H9 (cell line): ENCODE results near the gene CPNE2. TPM values are rescaled to one million over a fixed set of nuclear protein-coding genes. Genes with fewer than 3 reads are reported as not detected.

Experiments used
- DNase-seq: peaks from one replicate; pipeline ENCODE4 v3.0.0-alpha.2; 2017
- H2AFZ ChIP-seq: one replicate; pipeline ENCODE4 v1.6.1; 2013; ENCODE audit warnings: mild to moderate bottlenecking, low read length, control low read depth, moderate library complexity
- H2AK5ac ChIP-seq: 2 replicates; pipeline ENCODE4 v1.6.1; 2013; ENCODE audit warnings: low read length, control low read depth, mixed read lengths; ENCODE audit not compliant: insufficient read length
- H2BK120ac ChIP-seq: one replicate; pipeline ENCODE4 v1.6.1; 2013; ENCODE audit warnings: low read depth, mild to moderate bottlenecking, low read length, control low read depth, inconsistent platforms; ENCODE audit not compliant: poor library complexity, severe bottlenecking
- H2BK12ac ChIP-seq: 2 replicates; pipeline ENCODE4 v1.6.1; 2013; ENCODE audit warnings: low read length, control low read depth, mixed read lengths, low read depth; ENCODE audit not compliant: insufficient read length
- H2BK15ac ChIP-seq: 2 replicates; pipeline ENCODE4 v1.6.1; 2013; ENCODE audit warnings: low read depth, low read length, control low read depth
- H2BK20ac ChIP-seq: one replicate; pipeline ENCODE4 v1.6.1; 2013; ENCODE audit warnings: low read depth, mild to moderate bottlenecking, low read length, control low read depth, inconsistent platforms; ENCODE audit not compliant: poor library complexity, severe bottlenecking
- H2BK5ac ChIP-seq: 2 replicates; pipeline ENCODE4 v1.6.1; 2013; ENCODE audit warnings: low read length, control low read depth, mixed read lengths; ENCODE audit not compliant: insufficient read length
- H3K14ac ChIP-seq: 2 replicates; pipeline ENCODE4 v1.6.1; 2013; ENCODE audit warnings: low read length, control low read depth; ENCODE audit not compliant: insufficient read depth
- H3K18ac ChIP-seq: 2 replicates; pipeline ENCODE4 v1.6.1; 2013; ENCODE audit warnings: low read depth, mild to moderate bottlenecking, mixed read lengths, low read length, control low read depth; ENCODE audit not compliant: insufficient read length
- H3K23ac ChIP-seq: 2 replicates; pipeline ENCODE4 v1.6.1; 2013; ENCODE audit warnings: low read length, control low read depth, mixed read lengths, low read depth; ENCODE audit not compliant: insufficient read length
- H3K23me2 ChIP-seq: 2 replicates; pipeline ENCODE4 v1.6.1; 2013; ENCODE audit warnings: low read depth, mild to moderate bottlenecking, mixed read lengths, low read length, control low read depth; ENCODE audit not compliant: insufficient read length, poor library complexity, severe bottlenecking
- H3K27ac ChIP-seq: 2 replicates; pipeline ENCODE4 v1.5.1; 2013; ENCODE audit warnings: low read length, control low read depth, mixed read lengths, low read depth; ENCODE audit not compliant: insufficient read length
- H3K27me3 ChIP-seq: 2 replicates; pipeline ENCODE4 v1.6.1; 2013; ENCODE audit warnings: low read length, control low read depth, inconsistent platforms; ENCODE audit not compliant: insufficient read depth
- H3K4ac ChIP-seq: 2 replicates; pipeline ENCODE4 v1.6.1; 2013; ENCODE audit warnings: low read depth, mild to moderate bottlenecking, control low read depth, inconsistent platforms, low read length, moderate library complexity
- H3K4me1 ChIP-seq: 2 replicates; pipeline ENCODE4 v1.6.1; 2013; ENCODE audit warnings: low read length, control low read depth, inconsistent platforms; ENCODE audit not compliant: insufficient read depth
- H3K4me2 ChIP-seq: 2 replicates; pipeline ENCODE4 v1.6.1; 2013; ENCODE audit warnings: low read length, control low read depth, mixed read lengths; ENCODE audit not compliant: insufficient read length, insufficient read depth
- H3K56ac ChIP-seq: 2 replicates; pipeline ENCODE4 v1.6.1; 2013; ENCODE audit warnings: low read depth, mild to moderate bottlenecking, mixed read lengths, low read length, control low read depth; ENCODE audit not compliant: insufficient read length
- H3K79me1 ChIP-seq: 2 replicates; pipeline ENCODE4 v1.6.1; 2013; ENCODE audit warnings: low read depth, mild to moderate bottlenecking, moderate library complexity, low read length, control low read depth, inconsistent platforms; ENCODE audit not compliant: insufficient read depth, poor library complexity, severe bottlenecking
- H3K79me2 ChIP-seq: 2 replicates; pipeline ENCODE4 v1.6.1; 2013; ENCODE audit warnings: low read length, control low read depth, inconsistent platforms; ENCODE audit not compliant: insufficient read depth
- H3K9ac ChIP-seq: 2 replicates; pipeline ENCODE4 v1.6.1; 2013; ENCODE audit warnings: low read length, control low read depth, mixed read lengths; ENCODE audit not compliant: insufficient read length; ENCODE audit errors: extremely low read depth
- H3K9me3 ChIP-seq: one replicate; pipeline ENCODE4 v1.6.1; 2013; ENCODE audit warnings: low read depth, low read length, inconsistent platforms; ENCODE audit not compliant: control insufficient read depth
- H3T11ph ChIP-seq: one replicate; pipeline ENCODE4 v1.6.1; 2013; ENCODE audit warnings: mild to moderate bottlenecking, low read length, control low read depth, inconsistent platforms
- H4K20me1 ChIP-seq: one replicate; pipeline ENCODE4 v1.6.1; 2013; ENCODE audit not compliant: control insufficient read depth, insufficient read length, insufficient read depth
- H4K5ac ChIP-seq: 2 replicates; pipeline ENCODE4 v1.6.1; 2013; ENCODE audit warnings: low read depth, mild to moderate bottlenecking, mixed read lengths, low read length, control low read depth; ENCODE audit not compliant: insufficient read length
- H4K8ac ChIP-seq: replicated peaks from 2 replicates; pipeline ENCODE4 v1.6.1; 2013; ENCODE audit warnings: low read length, control low read depth, mixed read lengths, low read depth; ENCODE audit not compliant: insufficient read length
- H4K91ac ChIP-seq: 2 replicates; pipeline ENCODE4 v1.6.1; 2013; ENCODE audit warnings: low read depth, mild to moderate bottlenecking, moderate library complexity, mixed read lengths, low read length, control low read depth; ENCODE audit not compliant: insufficient read length
- H3K27ac Mint-ChIP-seq, 3 experiments: 2 replicates in 2 of 3; 3 replicates in 1 of 3; pipeline ENCODE4 v1.8.0; 2020 to 2021; ENCODE audit warnings: mixed read lengths in 3 of 3, mild to moderate bottlenecking in 1 of 3, moderate library complexity in 1 of 3
- H3K27me3 Mint-ChIP-seq: 2 replicates; pipeline ENCODE4 v1.8.0; 2021; ENCODE audit warnings: low read depth, mild to moderate bottlenecking, moderate library complexity, mixed read lengths
- H3K36me3 Mint-ChIP-seq, 3 experiments: 2 replicates in 2 of 3; 3 replicates in 1 of 3; pipeline ENCODE4 v1.8.0; 2020 to 2021; ENCODE audit warnings: low read depth in 3 of 3, mixed read lengths in 3 of 3; ENCODE audit not compliant: insufficient read depth in 1 of 3
- H3K4me1 Mint-ChIP-seq, 2 experiments: 2 replicates each; pipeline ENCODE4 v1.8.0; 2020; ENCODE audit warnings: mixed read lengths in 2 of 2
- H3K4me3 Mint-ChIP-seq, 2 experiments: 2 replicates in 1 of 2; 3 replicates in 1 of 2; pipeline ENCODE4 v1.8.0; 2020 to 2021; ENCODE audit warnings: mild to moderate bottlenecking in 2 of 2, mixed read lengths in 2 of 2, moderate library complexity in 1 of 2
- H3K9me3 Mint-ChIP-seq, 2 experiments: 2 replicates in 1 of 2; 3 replicates in 1 of 2; pipeline ENCODE4 v1.8.0; 2020; ENCODE audit warnings: mild to moderate bottlenecking in 2 of 2, mixed read lengths in 2 of 2, moderate library complexity in 1 of 2
- WGBS: extraction: QIAGEN DNeasy Blood & Tissue Kit; methylation state at CpG from one replicate; pipeline ENCODE4 v1.1.7; 2013; ENCODE audit warnings: missing lambda C conversion rate, low lambda C conversion rate, mixed read lengths; ENCODE audit not compliant: insufficient read length; ENCODE audit errors: extremely low coverage; 5-methylcytosine and 5-hydroxymethylcytosine counted together
- total RNA-seq: library from RNA; stranded (reverse); gene quantifications from 2 replicates; pipeline ENCODE4 v1.2.1, GENCODE V29; 2021
- TF ChIP-seq, protein P1 (sequence below): fragments of 200-600 bp; sonication (generic); conservative IDR thresholded peaks from 3 replicates; pipeline ENCODE4 v1.8.0; 2021; ENCODE audit warnings: antibody characterized with exemption, mild to moderate bottlenecking

The CPNE2 gene
- total RNA-seq, 1 experiment from 2014 or later = 8.0 TPM

DNA sequence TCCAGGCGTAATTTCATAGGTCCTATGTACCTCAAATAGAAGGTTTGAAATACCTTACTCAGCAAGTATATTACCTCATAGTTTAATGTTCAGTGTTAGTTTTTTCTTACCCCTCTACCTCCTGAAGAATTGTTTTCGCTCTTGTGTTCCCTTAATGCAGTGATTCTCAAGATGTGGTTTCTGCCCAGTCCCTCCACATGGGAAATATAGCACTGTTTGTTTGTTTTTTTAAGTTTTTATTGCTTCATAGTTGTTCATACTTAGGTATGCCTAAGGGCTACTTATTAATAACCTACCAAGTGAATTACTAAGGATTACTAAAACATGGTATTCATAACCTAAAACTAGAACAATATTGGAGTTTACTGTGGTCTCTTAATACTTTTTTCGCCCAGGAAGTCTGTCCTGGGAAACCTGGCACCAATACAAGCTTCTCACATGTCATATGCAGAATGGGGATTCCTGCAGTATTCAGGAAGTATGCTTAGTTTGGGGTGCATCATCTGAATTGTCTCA, 98.7 kb downstream of the CPNE2 start:
- H2BK5ac ChIP-seq = no peak overlapping the region
- no peak overlapping the region for H3K27ac ChIP-seq
- no CpG with 5 or more reads among the region's 3 CpGs for WGBS
- H2BK120ac ChIP-seq = no peak overlapping the region
- H2AK5ac ChIP-seq = no peak overlapping the region
- H3K27ac Mint-ChIP-seq = no peak overlapping the region
- no peak overlapping the region for H3K23ac ChIP-seq
- no peaks in the 10 kb centered on the region for H3K79me1 ChIP-seq
- no peaks in the 10 kb centered on the region for H4K20me1 ChIP-seq
- no peak overlapping the region for H3K18ac ChIP-seq
- H2AFZ ChIP-seq = no peak overlapping the region
- H3K4ac ChIP-seq = no peak overlapping the region
- H3K79me2 ChIP-seq = peaks cover 14% of the 10 kb centered on the region; the same call in 1 of the 2 replicates
- H3K56ac ChIP-seq = no peak overlapping the region
- no peak overlapping the region for H4K5ac ChIP-seq
- H3K27me3 Mint-ChIP-seq = no peaks in the 10 kb centered on the region
- no peak overlapping the region for H3K4me3 Mint-ChIP-seq
- no peak overlapping the region for H2BK15ac ChIP-seq
- H3T11ph ChIP-seq = no peak overlapping the region
- no peaks in the 10 kb centered on the region for H3K9me3 Mint-ChIP-seq
- H3K27me3 ChIP-seq = no peaks in the 10 kb centered on the region
- peaks cover 15 to 17% of the 10 kb centered on the region in 2 experiments for H3K4me1 Mint-ChIP-seq
- H2BK20ac ChIP-seq = no peak overlapping the region
- H3K4me2 ChIP-seq = no peak overlapping the region
- H3K36me3 Mint-ChIP-seq = peaks cover 0 to 3% (median 0%) of the 10 kb centered on the region in 3 experiments; a peak in 2 of 7 replicates
- no peak overlapping the region for H4K91ac ChIP-seq
- no peaks in the 10 kb centered on the region for H3K4me1 ChIP-seq
- no peak overlapping the region for H3K14ac ChIP-seq
- TF ChIP-seq, protein P1, sequence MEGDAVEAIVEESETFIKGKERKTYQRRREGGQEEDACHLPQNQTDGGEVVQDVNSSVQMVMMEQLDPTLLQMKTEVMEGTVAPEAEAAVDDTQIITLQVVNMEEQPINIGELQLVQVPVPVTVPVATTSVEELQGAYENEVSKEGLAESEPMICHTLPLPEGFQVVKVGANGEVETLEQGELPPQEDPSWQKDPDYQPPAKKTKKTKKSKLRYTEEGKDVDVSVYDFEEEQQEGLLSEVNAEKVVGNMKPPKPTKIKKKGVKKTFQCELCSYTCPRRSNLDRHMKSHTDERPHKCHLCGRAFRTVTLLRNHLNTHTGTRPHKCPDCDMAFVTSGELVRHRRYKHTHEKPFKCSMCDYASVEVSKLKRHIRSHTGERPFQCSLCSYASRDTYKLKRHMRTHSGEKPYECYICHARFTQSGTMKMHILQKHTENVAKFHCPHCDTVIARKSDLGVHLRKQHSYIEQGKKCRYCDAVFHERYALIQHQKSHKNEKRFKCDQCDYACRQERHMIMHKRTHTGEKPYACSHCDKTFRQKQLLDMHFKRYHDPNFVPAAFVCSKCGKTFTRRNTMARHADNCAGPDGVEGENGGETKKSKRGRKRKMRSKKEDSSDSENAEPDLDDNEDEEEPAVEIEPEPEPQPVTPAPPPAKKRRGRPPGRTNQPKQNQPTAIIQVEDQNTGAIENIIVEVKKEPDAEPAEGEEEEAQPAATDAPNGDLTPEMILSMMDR = no peak
- no peak overlapping the region for H2BK12ac ChIP-seq
- no peaks in the 10 kb centered on the region for H3K9me3 ChIP-seq
- H4K8ac ChIP-seq = no peak overlapping the region
- H3K23me2 ChIP-seq = peaks cover 8% of the 10 kb centered on the region
- H3K9ac ChIP-seq = no peak overlapping the region
- no peak for DNase-seq
